GM19463 (cell line): ENCODE results near the gene TGFBRAP1.

Experiments used
- ATAC-seq: cut with Tn5 transposase; IDR thresholded peaks from one replicate; pipeline ENCODE4 v1.9.1; 2021; ENCODE audit warnings: mild to moderate bottlenecking, moderate library complexity; ENCODE audit not compliant: unreplicated experiment

The TGFBRAP1 gene

GRCh38 chr2:105317937-105318336 is 11.6 kb downstream of the TGFBRAP1 start:
- ATAC-seq, result no peak

DNA sequence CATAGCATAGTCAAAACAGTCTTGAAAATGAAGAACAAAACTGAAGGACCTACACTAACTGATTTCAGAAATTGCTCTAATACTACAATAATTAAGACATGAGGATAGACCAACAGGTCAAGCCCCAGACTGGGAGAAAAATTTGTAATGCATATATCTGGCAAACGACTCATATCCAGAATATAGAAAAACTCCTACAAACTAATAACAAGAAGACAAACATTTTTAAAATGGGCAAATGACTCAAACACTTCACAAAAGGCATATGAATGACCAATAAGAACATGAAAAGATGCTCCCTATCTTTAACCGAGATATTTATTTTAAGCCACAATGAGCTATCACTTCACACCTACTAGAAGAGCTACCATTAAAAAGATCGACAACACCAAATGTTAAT is 14.2 kb downstream of the TGFBRAP1 start:
- peak; percentile 65 for ATAC-seq

DNA sequence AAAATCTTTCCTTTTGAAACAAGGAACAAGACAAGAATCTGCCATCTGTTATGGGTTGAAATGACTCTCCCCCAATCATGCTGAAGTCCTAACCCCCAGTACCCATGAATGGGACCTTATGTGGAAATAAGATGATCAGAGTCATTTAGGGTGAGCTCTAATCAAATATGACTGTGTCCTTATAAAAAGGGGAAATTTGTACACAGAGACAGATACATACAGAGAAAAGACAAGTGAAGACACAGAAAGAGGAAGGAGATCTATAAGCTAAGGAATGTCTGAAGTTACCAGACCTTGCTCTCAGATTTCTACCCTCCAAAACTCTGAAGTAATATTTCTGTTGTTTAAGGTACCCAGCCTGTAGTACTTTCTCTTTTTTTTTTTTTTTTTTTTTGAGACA is 15.7 kb downstream of the TGFBRAP1 start:
- no peak for ATAC-seq

DNA sequence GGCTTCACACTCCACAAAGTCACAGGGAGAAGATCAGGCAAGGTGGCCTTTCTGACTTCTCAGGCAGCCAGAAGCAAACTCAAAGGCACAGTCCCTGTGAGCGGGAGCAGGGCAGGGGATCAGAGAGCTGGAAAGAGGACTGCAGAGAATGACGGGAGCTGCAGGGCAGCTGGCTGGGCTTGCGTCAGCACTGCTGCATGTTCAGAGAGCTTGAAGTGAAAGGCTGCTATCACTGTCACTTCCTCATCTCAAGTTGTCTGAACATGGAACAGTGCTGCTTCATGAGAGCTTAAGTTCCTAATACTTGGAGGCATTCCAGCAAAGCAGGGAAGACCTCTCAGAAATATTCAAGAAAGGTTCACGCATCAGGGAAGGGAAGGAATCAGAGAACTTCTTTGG is 20.4 kb downstream of the TGFBRAP1 start:
- ATAC-seq, result no peak

GRCh38 chr2:105308382-105309146 is 21.0 kb downstream of the TGFBRAP1 start:
- ATAC-seq, result no peak

DNA sequence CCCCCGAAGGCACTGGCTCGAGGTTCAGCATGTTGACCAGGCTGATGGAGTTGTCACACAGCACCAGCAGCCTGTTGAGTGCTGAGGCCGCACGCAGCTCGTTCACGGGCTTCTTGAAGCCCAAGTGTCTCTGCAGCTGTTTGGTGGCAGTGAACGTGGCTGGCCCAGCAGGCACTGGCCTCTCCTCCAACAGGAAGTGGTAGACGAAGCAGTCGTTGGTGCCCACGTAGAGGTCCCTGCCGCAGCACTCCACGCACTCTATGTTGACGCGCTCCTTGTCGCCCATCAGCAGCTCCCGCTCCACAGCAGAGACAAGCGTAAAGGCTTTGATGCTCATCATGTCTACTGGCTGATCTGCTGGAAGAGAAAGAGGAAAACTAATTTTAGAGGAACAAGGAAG is 21.6 kb downstream of the TGFBRAP1 start:
- no peak for ATAC-seq

- no peak for ATAC-seq
These were observed 22.0 kb downstream of the TGFBRAP1 start for GRCh38 chr2:105307550-105307949.

GRCh38 chr2:105307146-105307545 is 22.4 kb downstream of the TGFBRAP1 start:
- ATAC-seq, result no peak

DNA sequence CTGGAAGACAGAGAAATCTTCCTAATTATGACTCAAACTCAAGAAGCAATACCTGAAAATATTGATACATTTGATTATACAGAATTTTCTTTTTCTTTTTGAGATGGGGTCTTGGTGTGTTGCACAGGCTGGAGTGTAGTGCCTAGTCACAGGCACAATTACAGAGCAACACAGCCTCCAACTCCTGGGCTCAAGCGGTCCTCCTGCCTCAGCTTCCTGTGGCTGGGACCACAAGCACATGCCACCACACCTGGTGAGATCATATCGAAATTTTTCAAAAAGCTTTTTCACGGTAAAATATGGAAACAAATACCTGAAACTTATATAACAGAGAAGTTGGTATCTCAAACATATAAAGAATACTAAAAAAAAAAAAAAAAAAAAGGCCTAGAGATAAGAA is 27.9 kb downstream of the TGFBRAP1 start:
- no peak for ATAC-seq

- no peak for ATAC-seq
These were observed 30.2 kb downstream of the TGFBRAP1 start for GRCh38 chr2:105299290-105299689.

- ATAC-seq, result no peak
These were observed 31.5 kb downstream of the TGFBRAP1 start for GRCh38 chr2:105298017-105298416.

DNA sequence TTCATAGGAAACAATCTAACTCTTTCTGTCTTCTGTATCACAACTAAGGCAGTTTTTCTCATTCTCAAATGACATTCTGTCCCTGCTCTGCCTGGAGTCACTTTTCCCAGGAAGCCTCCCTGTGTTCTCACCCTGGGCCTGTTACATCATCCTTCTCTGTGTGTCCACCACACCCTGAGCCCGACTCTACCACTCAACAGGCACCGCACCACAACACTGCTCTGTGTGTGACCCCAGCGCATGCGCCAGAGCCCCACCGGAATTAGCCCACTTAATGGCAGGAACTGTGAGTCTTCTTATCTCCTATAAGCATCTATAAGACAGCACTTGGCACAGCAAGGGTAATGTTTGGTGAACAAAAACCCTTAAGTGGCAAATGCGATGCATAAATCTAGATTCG is 32.3 kb downstream of the TGFBRAP1 start:
- ATAC-seq, result no peak

DNA sequence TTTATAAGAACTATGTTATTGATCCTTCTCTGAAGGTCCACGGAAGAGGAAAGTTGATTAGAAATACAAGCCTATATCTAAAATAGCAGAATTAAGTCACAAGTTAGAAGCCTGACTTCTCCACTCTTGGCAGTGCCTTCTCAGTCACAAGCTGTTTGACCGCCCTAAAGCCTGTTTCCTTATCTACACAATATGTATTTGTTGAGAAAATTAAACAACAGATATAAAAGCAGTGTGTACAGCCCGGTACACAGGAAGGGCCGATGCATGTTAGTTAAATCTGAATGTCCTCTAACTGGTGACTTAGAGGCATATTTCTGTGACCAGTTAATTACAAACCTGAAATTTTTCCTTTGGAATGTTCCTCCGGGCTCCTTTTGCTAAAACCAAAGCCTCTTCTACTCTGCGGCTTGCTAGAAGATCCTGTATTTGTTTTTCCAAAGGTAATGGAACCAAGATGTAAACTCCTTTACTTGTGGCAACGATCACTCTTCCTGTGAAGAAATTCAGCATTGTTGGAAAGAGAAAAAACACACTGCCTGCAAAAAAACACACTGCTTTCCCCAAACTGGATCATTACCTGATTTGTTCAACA is 33.4 kb downstream of the TGFBRAP1 start:
- ATAC-seq, result no peak

DNA sequence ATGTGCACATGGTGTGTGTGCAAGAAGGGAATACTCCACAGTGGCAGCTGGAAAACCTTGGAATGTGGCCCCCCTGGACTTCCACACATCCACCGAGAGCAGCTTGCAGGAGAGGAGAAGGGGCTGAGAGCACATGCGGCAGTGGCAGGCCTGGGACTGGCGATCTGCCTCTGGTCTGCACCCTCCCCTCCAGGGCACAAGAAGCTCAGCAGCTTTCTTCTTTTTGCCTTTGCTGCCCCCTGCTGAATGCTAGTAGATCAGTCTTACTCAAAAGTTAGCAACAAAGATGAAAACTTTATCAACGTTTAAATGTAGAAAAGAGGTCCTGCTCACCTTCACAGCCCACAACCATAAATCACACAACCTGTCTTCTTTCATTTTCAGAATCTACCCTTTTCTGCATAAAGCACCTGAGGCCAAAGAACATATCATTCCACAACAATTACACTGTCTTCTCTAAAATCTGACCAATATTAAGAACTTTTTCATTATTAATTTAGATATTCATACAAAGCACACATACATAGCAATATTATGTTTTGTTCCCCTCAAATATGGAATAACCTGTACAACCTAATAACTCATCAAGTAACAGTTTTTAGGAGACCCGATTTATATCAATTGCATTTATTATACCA is 34.6 kb downstream of the TGFBRAP1 start:
- peak; percentile 57 for ATAC-seq

- ATAC-seq, result no peak
These were observed 35.5 kb downstream of the TGFBRAP1 start for GRCh38 chr2:105294046-105294445.

DNA sequence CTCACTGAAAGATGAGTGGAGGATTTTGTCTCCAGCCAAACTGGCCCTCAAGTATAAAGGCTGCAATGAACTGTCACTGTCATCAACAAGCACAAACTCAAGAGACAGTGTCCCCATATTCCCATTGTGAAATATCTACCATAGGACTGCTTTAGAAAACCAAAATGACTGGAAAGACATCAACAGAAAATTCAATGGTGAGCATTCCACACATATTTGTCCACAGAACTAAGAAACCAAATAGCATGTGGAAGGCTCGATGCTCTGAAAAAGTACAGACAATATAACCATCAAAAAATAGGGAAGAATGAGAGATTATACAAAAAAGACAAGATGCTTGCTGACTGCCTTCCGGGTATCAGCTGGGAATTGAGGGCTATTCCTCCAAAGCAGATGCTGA is 37.6 kb downstream of the TGFBRAP1 start:
- ATAC-seq, result no peak

GRCh38 chr2:105290981-105291660 is 38.4 kb downstream of the TGFBRAP1 start:
- ATAC-seq, result no peak

DNA sequence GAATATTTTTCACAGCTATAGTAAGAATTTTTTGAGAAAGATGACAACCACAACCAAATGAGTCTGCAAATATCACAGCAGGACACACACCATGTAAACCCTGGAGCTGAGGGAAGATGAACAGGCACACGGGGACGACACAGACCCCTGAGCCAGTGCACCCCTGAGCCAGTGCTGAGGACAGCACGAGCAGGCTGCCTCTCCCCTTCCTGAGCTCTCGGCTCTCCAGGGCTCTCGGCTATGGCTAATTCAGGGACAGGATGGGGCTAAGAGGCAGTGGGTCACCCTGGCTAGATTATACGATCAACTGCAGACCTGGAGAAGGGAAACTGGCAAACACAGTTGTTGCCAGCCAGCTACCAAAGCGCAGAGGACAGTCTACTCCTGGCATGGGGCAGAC is 41.4 kb downstream of the TGFBRAP1 start:
- ATAC-seq, result no peak

DNA sequence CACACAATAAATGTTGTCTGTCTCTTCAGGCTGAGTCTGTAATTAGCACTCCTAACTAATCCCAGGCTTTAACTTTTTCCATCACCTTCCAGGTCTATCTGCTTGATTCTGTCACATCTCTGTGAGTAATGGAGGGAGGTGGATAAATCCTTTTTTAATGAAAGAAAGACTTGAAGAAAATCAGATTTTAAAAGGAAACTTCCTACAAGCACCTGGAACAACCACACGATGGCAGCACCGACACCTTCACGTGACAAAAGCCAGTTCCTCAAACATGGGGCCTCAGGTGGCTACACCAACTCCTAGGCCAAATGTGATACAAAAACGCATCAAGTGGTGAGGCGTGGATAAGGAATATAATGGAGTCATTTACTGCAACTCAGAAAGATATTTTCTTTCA is 41.8 kb downstream of the TGFBRAP1 start:
- ATAC-seq, result peak; percentile 48

- no peak for ATAC-seq
These were observed 46.0 kb downstream of the TGFBRAP1 start for GRCh38 chr2:105283532-105283931.

GRCh38 chr2:105280281-105280680 is 49.3 kb downstream of the TGFBRAP1 start:
- no peak for ATAC-seq

- ATAC-seq, result no peak
These were observed 50.4 kb downstream of the TGFBRAP1 start for GRCh38 chr2:105279126-105279525.
